Neural crest cell (in vitro differentiated cells): ENCODE results near the gene NR1H2. TPM values are rescaled to one million over a fixed set of nuclear protein-coding genes. Genes with fewer than 3 reads are reported as not detected.

ENCODE experiments used
- DNase-seq: peaks from one replicate; pipeline ENCODE4 v3.0.0; 2021; ENCODE audit warnings: low read depth, mixed read lengths, low spot score
- H3K27ac Mint-ChIP-seq: one replicate; pipeline ENCODE4 v1.8.0; 2021; ENCODE audit warnings: mild to moderate bottlenecking, mixed read lengths; ENCODE audit not compliant: unreplicated experiment
- H3K27me3 Mint-ChIP-seq: 2 replicates; pipeline ENCODE4 v1.8.0; 2021; ENCODE audit warnings: low read depth, mild to moderate bottlenecking, mixed read lengths
- H3K36me3 Mint-ChIP-seq: 2 replicates; pipeline ENCODE4 v1.8.0; 2021; ENCODE audit warnings: low read depth, mild to moderate bottlenecking, mixed read lengths
- H3K4me1 Mint-ChIP-seq: 2 replicates; pipeline ENCODE4 v1.8.0; 2021; ENCODE audit warnings: mixed read lengths
- H3K4me3 Mint-ChIP-seq: one replicate; pipeline ENCODE4 v1.8.0; 2021; ENCODE audit warnings: mild to moderate bottlenecking, mixed read lengths
- H3K9me3 Mint-ChIP-seq: 2 replicates; pipeline ENCODE4 v1.8.0; 2021; ENCODE audit warnings: mixed read lengths
- CTCF ChIP-seq: fragments of 200-600 bp; sonication (generic); conservative IDR thresholded peaks from 2 replicates; pipeline ENCODE4 v1.5.0; 2021; ENCODE audit warnings: antibody characterized with exemption, mild to moderate bottlenecking
- total RNA-seq: library from RNA; stranded (reverse); gene quantifications from 2 replicates; pipeline ENCODE4 v1.2.1, GENCODE V29; 2021

NR1H2 gene
- total RNA-seq, 1 donor from 2014 or later = 22.8 TPM

GRCh38 chr19:50410109-50410508 lies 33.9 kb downstream of the NR1H2 start:
- no peaks in the 10 kb centered on the region for H3K9me3 Mint-ChIP-seq
- no peak overlapping the region for H3K27ac Mint-ChIP-seq
- H3K4me1 Mint-ChIP-seq = peaks cover 4% of the 10 kb centered on the region
- H3K27me3 Mint-ChIP-seq = no peaks in the 10 kb centered on the region
- no peak for DNase-seq
- H3K4me3 Mint-ChIP-seq = no peak overlapping the region
- H3K36me3 Mint-ChIP-seq = peaks cover 6% of the 10 kb centered on the region
- TF ChIP-seq CTCF = no peak

GRCh38 chr19:50412419-50412818 lies 36.2 kb downstream of the NR1H2 start:
- H3K4me1 Mint-ChIP-seq = peaks cover 4% of the 10 kb centered on the region
- TF ChIP-seq CTCF = no peak
- H3K4me3 Mint-ChIP-seq = no peak overlapping the region
- H3K36me3 Mint-ChIP-seq = peaks cover 3% of the 10 kb centered on the region
- DNase-seq = no peak
- no peaks in the 10 kb centered on the region for H3K9me3 Mint-ChIP-seq
- H3K27ac Mint-ChIP-seq = no peak overlapping the region
- no peaks in the 10 kb centered on the region for H3K27me3 Mint-ChIP-seq

GRCh38 chr19:50413096-50413495 lies 36.8 kb downstream of the NR1H2 start:
- no peak for DNase-seq
- Mint-ChIP-seq H3K36me3 (peaks cover 3% of the 10 kb centered on the region), H3K4me3 (no peak overlapping the region), H3K9me3 (no peaks in the 10 kb centered on the region), H3K4me1 (peaks cover 4% of the 10 kb centered on the region), H3K27ac (no peak overlapping the region), H3K27me3 (no peaks in the 10 kb centered on the region)
- TF ChIP-seq CTCF = no peak

GRCh38 chr19:50413531-50413930 lies 37.3 kb downstream of the NR1H2 start:
- TF ChIP-seq CTCF = no peak
- no peak for DNase-seq
- Mint-ChIP-seq H3K4me3 (no peak overlapping the region), H3K4me1 (peaks cover 4% of the 10 kb centered on the region), H3K27me3 (peaks cover 4% of the 10 kb centered on the region), H3K27ac (no peak overlapping the region), H3K9me3 (no peaks in the 10 kb centered on the region), H3K36me3 (peaks cover 3% of the 10 kb centered on the region)

- Mint-ChIP-seq H3K27ac (no peak overlapping the region), H3K4me3 (peak overlapping the region; percentile 23), H3K4me1 (peaks cover 13% of the 10 kb centered on the region), H3K27me3 (peaks cover 19% of the 10 kb centered on the region), H3K9me3 (no peaks in the 10 kb centered on the region), H3K36me3 (peaks cover 3% of the 10 kb centered on the region)
- TF ChIP-seq CTCF = peak; percentile 83
- DNase-seq = peak; percentile 89
Measured at GRCh38 chr19:50414864-50415660, 38.8 kb downstream of the NR1H2 start.
